NCI-H2196 (cell line): Measurements from ENCODE around the gene CRHR1.
"Not testable (repeated sequence)": the region's sequence is repeated elsewhere in the genome, so short reads cannot be mapped to it uniquely, and the experiment has no call there.

Source experiments
- DNase-seq: peaks from one replicate; lab custom pipeline; 2025; ENCODE audit not compliant: unreplicated experiment; lab: John Stamatoyannopoulos, UW

Gene CRHR1

DNA sequence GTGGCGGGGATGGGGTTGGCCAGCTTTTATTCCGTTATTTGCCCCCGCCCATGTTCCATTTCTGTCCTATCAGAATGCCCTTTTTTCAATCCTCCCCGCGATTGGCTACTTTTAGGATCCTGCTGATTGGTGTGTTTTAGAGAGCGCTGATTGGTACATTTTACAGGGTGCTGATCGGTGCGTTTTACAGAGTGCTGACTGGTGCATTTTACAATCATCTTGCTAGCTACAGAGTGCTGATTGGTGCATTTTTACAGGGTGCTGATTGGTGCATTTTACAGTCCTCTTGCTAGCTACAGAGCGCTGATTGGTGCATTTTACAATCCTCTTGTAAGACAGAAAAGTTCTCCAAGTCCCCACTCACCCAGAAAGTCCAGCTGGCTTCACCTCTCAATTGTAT lies 78.0 kb downstream of the CRHR1 start:
- not testable (repeated sequence) for DNase-seq

DNA sequence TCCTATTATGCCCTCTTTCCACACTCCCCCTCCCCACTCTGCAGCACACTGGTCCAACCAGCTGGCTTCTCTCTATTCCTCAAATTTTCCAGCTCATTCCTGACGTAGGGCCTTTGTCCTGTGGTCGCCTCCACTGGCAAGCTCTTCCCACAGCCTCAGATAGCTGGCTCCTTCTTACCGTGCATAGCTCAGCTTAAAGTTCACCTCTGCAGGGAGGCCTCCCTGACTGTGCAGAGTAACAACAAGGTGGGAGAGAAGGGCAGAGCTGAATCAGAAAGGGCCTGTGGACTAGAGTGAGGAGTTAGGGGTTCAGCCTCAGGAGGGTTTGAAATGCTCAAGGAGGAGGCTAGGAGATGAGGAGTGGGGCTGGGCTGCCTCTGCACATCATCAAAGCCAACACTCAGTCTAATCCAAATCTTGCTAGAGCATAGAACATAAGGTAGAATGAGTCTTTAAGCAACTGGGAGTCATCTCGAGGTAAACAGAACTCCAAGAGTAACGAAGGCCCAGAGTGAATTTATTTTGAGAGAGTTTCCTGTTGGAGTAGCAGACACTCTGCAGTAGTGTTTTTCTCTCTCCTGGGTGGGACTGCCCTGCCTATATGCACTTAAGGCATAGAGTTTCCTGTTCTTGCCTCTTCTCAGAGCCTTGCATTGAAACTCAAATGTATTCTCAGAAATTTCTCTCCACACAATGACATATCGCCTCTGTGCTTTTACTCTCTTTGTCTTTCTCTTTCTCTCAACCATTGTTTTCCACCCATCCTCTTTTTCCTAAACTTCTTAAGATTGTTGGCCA lies 79.9 kb downstream of the CRHR1 start:
- no peak for DNase-seq

DNA sequence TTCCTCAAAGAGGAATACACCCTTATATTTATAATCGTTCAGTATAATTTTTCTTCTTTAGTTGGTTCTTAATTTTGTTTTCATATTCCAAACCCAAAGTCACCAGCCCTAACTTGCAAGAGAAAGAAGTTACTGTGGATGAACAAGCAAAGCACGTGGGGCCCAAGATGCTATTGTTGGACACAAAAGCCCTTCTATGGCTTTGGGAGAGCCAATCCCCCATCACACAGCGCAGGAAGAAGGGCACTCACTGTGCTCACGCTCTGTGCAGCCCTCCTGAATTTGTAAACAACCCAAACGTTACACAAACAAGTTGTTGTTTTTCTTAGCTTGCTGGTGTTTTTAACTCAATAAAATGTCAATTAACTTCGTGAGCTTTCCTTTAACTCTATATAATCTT lies 83.1 kb downstream of the CRHR1 start:
- no peak for DNase-seq

DNA sequence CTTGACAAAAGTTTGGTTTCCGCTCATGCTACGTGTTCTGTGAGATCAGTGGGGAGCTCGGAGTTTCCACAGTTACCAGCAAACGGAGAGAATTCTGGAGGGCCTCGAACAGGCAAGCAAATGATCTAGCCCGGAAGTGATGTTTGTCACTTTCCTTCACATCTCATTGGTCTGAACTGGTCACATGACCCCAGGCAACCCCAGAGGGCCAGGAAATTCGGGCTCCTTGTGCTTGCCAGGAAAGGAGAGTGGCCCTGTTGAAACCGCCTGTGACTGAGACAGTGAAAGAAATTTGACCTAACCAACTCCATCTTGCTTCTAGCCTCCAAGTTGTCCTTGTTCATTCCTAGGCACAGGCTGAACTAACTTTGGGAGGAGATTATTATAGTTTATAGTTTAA lies 83.6 kb downstream of the CRHR1 start:
- DNase-seq = no peak

DNA sequence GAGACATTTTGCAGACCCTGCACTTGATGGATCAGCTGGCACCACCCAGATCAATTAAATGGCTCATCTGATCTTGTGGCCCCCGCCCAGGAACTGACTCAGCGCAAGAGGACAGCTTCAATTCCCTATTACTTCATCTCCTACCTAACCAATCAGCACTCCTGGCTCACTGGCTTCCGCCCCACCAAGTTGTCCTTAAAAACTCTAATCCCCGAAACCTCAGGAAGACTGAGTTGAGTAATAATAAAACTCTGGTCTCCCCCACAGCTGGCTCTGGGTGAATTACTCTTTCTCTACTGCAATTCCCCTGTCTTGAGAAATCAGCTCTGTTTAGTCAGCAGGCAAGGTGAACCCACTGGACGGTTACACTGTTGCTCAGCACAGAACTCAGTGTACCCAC lies 84.2 kb downstream of the CRHR1 start:
- DNase-seq = no peak

DNA sequence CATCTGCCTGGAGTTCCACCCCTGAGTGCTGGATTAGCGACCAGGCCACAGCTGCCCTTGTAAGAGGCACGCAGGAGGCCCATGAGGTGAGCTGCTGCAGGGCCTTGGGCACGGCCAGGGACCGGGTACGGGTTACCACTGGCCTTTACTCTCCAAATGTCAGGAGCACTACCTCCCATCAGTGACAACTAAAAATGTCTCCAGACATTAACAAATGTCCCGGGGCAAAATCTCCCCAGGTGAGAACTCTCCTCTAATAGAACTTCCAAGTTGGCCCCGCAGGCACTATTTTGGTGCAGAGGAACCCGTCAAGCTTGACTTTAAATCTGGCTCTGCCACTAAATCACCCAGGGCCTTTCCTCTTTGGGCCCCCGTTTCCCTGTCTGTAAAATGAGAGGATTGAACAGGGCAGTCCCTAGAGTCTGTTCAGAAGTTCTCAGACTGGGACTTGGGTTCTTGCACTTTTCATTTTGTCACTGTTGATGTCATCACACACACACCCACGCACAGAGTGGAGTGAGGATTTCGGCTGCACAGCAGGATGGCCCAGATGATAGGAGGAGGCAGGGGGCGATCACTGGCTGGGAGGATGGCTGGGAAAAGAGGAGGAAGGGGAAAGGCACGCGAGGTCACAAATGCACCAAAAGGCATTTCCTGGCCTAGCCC lies 85.7 kb downstream of the CRHR1 start:
- DNase-seq = no peak

DNA sequence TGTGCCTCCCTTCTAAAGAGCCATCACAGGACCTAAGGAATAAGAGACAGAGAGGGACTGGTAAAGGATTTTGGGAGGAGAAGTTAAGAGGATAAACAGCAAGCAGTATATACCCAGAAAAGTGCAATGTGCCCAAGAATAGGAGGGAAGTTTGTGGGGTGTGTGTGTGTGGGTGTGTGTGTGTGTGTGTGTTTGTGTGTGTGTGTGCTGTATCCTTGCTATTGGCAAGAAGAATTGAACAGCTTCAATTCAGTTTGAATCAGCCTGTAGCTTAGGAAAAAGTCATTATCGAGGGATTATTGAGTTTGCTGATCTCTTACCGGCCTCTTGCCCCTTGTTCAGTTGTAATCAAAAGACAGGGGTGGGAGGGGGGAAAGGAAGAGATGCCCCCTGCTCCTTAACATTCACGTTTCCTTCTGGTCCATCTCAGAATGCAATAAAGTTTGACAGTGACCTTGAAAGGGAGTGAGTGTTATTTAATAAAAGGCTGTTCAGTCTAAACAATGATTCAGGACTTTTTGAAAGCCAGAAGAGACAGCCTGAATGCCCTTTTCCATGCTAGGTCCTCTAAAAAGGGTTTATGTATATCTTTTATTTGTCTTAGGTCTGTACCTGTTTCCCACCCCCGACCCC lies 86.3 kb downstream of the CRHR1 start:
- DNase-seq = no peak

DNA sequence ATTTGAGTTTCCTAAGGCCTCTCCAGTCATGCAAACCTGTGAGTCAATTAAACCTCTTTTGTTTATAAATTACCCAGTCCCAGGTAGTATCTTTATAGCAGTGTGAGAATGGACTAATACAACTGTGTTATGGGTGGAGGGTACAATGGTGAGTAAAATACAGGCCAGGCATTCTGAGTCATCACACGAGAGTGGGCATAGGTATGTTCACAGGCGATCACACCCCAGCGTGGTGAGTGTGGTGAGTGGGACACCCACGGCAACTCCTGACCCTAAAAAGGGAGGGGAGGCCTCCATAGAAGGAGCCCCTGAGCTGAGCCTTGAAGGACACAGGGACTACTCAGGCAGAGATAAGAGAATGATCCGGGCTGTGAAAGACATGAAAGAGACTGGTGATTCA lies 87.6 kb downstream of the CRHR1 start:
- no peak for DNase-seq

DNA sequence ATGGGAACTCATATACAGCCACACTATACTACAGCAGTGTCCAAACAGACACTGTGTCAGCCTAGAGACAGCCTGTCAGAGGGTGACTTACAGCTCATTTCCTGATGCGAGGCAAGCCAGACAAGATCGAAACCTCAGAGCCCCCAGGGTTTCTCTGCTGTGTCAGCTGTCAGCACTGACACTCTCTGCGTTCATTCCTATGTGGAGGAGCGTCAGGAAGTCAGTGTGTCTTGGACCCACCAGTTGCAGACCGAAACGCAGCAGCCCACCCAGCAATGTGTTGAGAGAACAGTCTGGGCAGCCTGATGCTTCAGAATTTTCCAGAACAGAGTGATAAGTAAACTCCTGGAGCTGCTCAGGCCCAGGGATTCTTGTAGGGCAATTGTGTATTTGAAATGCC lies 89.6 kb downstream of the CRHR1 start:
- DNase-seq = no peak

DNA sequence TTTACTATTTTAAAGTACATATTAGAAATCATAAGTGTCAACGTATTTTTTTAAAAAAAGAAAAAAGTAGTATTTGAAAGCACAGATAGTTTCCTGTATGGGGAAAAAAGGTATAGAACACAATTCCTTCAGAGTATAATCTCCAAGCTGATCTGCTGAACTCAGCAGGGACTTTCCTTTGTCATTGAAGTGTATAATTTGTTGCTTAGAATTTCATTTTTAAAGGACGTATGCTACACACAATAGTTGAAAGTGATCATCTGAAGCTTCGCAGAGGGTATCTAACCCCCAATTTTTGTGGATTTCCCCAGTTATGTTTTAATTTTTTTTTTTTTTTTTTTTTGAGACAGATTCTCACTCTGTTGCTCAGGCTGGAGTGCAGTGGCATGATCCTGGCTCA lies 90.0 kb downstream of the CRHR1 start:
- no peak for DNase-seq

DNA sequence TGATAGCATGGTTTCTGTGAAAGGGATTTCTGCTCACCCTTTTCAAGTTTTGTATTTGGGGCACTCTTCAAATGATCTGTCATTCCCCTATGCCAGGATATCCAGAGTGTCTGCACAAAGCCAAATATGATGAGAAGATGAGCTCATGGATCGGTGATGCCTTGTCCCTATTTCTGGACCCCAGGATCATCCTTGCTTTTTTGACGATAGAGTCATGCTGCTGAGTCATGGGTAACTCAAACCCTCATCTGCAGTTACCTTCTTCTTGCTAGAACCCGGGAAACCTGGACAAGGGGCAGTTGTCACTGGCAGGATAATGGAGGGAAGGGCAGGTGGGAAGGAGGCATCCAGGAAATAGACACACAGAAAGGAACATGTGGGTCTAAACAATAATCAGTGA lies 92.4 kb downstream of the CRHR1 start:
- no peak for DNase-seq

DNA sequence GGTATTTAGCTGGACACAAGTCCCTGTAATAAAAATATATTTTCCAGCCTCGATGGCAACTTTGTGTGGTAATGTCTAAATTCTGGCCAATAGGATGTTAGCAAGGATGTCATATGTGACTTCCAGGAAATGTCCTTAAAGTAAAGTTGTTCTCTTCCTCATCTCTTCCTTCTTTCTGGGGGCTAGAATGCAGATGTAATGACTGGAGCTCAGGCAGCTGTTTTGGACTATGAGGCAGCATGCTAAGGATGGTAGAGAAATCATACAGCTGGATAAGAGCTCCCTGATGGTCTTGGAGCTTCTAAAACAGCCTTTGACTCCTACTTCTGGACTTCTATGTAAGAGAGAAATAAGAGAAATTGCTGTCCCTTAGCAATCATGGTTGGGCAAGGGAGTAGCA lies 93.3 kb downstream of the CRHR1 start:
- DNase-seq = no peak

DNA sequence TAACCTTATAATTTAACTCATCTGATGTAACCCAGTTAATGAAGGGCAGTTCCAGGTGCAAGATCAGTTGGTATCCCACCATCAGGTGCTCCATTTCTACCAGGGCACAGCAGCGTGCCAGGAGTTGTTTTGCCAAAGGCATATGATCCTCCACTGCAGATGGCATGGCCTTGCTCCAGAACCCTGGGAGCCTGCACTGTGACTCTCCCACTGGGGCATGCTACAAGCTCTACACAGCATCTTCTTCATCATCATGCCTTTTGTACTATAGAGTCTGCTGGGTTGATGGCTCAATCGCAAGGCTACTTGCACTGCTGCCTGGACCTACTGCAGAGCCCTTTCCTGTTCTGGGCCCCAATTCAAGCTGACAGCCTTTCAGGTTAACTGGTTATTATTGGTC lies 98.9 kb downstream of the CRHR1 start:
- no peak for DNase-seq
